HG02840 (cell line): ENCODE results near the gene L1CAM.

Experiments
- ATAC-seq: cut with Tn5 transposase; IDR thresholded peaks from one replicate; pipeline ENCODE4 v1.9.1; 2021; ENCODE audit warnings: mild to moderate bottlenecking, moderate library complexity, moderate number of reproducible peaks; ENCODE audit not compliant: unreplicated experiment, low FRiP score

Gene L1CAM

GRCh38 chrX:153814591-153815315, 71.2 kb downstream of the L1CAM start:
- ATAC-seq = no peak

- ATAC-seq = no peak
These were observed 72.8 kb downstream of the L1CAM start for GRCh38 chrX:153813161-153813560.

DNA sequence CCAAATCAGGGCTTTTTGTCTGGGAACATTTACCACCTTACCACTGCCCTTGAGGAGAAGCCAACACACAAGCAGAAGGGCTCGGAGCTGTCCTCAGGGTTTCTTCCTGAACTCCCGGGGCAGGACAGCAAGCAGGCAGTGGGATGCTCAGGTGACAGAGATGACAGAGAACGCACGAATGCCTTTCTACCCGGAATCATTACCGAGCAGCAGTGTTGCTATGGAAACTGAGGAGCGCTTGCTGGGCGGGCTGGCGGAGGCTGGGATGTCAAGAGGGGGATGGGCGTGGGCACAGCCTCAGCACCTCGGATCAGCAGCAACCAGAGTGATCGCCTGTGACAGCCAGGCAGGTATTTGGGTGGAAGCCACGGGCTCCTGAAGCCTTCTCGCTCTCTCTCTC, 73.8 kb downstream of the L1CAM start:
- ATAC-seq = no peak
